OCI-LY3 (cell line): Measurements from ENCODE around the gene HIPK2.

Experiments used
- CTCF ChIP-seq: fragments of 200-600, 300-600 bp; sonication (generic); IDR thresholded peaks from 2 replicates; pipeline ENCODE4 v1.5.1; 2014; ENCODE audit warnings: antibody characterized with exemption, low read length, low read depth
- EZH2phosphoT487 ChIP-seq: fragments of 200-600 bp; shearing (Covaris generic); IDR thresholded peaks from 2 replicates; pipeline ENCODE4 v1.6.1; 2018; ENCODE audit warnings: antibody characterized with exemption, mixed run types, low read depth

- no peak for TF ChIP-seq CTCF
- TF ChIP-seq EZH2phosphoT487, result no peak
Observed at GRCh38 chr7:139648941-139649425, 128.8 kb downstream of the HIPK2 start.
